HG03460 (cell line): ENCODE results near the gene RGS19.
"Not testable (repeated sequence)": the region's sequence is repeated elsewhere in the genome, so short reads cannot be mapped to it uniquely, and the experiment has no call there.

Experiments
- ATAC-seq: cut with Tn5 transposase; IDR thresholded peaks from one replicate; pipeline ENCODE4 v1.9.1; 2021; ENCODE audit not compliant: unreplicated experiment

RGS19 gene

DNA sequence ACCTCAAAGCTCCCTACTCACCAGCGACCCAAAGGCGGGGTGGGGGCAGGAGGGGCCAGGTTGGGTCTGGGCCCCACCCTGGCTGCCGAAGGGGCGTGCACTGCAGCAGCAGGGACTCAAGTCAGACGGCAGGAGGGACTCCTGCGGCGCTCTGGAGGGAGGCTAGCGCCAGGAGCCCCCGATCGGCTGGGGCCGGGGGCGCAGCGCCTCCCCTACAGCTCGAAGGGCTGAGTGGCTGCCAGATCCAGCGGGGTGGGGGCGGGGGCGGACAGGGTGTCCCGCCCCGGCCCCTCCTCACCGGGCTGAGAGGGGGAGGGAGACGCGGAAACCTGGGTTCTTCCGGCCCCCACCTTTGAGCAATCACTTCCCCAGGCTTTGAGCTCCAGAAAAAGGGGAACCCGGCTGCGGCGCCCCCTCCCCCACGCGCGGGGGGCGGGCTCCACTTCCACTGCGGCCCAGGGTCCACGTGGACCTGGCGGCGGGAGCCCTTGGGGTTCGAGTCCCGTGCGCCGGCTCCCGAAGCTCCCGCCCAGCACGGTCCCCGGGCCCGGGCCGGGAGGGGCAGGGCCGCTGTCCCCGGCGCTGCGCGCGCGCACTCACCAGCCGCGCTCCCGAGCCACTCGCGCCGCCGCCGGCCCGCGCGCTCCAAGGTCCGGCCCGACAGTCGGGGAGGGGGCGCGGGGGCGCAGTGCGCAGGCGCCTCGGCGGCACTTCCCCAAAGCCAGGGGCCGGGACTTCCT lies at the start of gene RGS19:
Gene RGS19 (minus strand): TSS at position 246 of the 740 bp plus-strand sequence. CDS start 2,632 bp downstream, outside the sequence.
- ATAC-seq, result no peak

GRCh38 chr20:64123517-64123916 lies 44.2 kb upstream of the RGS19 start:
- ATAC-seq, result not testable (repeated sequence)

- not testable (repeated sequence) for ATAC-seq
Measured at GRCh38 chr20:64122927-64123326, 43.6 kb upstream of the RGS19 start.

DNA sequence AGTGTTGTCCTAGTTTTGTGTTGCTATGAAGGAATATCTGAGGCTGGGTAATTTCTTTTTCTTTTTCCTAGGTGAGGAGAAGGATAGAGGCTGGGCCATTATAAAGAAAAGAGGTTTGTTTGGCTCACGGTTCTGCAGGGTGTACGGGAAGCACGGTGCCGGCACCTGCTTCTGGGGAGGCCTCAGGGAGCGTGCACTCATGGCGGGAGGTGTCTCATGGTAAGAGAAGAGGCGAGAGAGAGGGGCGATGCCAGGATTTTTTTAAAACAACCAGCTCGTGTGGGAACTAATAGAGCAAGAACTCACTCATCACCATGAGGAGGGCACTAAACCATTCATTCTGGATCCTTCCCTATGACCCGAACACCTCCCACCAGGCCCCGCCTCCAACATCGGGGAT lies 42.3 kb upstream of the RGS19 start:
- ATAC-seq, result no peak

DNA sequence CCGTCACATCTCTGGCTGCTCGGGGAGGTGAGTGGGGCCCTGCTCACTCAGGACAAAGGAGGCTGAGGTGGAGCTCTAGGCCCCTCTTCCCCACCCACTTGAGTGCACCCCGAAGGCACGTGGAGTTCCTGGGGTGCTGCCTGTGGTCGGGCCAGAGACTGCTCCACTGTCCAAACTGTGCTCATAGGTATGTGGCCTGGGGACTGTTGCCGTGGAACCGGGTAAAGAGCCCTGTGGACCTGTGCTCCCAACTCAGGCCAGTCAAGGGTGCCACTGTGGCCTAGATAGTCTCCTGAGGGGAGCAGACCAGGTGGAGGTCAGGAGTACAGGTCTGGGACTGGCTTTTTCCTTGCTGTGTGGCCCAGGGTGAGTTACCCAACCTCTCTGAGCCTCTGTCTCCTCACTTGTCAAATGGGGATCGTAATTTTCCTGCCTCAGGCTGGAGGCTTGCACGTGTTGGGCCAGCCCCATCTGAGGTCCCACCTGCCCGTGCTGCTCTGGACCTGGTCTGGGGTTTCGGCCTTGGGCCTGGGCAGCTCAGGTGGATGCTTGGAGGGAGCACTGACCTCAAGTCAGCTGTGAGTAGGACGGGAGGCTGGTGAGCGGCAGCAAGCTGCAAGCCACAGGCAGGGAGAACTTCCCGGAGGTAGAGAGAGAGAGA lies 40.5 kb upstream of the RGS19 start:
- ATAC-seq, result no peak

DNA sequence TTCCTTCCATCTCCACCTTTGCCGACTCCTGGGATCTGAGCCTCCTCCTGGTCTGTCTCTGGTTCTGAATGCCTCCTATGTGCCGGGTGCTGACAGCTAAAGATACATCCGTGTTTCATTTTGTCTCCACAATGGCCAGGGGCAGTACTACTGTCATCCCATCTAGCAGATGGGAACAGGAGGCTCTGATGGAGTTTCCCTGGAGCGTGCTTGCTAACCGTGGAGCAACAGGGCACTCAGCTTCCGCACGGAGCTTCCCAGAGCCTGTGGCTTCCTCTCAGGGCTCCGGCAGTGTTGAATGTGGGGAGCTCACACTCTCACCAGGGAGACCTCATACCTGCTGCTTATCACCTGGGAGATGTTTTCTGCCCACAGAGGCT lies 40.0 kb upstream of the RGS19 start:
- no peak for ATAC-seq

DNA sequence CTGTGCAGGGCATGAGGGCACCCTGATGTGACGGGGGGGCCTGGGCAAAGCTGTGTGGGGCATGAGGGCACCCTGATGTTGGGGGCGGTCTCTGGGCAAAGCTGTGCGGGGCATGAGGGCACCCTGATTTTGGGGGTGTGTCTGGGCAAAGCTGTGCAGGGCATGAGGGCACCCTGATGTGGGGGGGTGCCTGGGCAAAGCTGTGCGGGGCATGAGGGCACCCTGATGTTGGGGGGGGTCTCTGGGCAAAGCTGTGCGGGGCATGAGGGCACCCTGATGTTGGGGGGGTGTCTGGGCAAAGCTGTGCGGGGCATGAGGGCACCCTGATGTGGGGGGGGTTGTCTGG lies 38.1 kb upstream of the RGS19 start:
- not testable (repeated sequence) for ATAC-seq

- no peak for ATAC-seq
Measured at GRCh38 chr20:64116541-64117431, 37.5 kb upstream of the RGS19 start.

- no peak for ATAC-seq
Measured at GRCh38 chr20:64116016-64116415, 36.7 kb upstream of the RGS19 start.

DNA sequence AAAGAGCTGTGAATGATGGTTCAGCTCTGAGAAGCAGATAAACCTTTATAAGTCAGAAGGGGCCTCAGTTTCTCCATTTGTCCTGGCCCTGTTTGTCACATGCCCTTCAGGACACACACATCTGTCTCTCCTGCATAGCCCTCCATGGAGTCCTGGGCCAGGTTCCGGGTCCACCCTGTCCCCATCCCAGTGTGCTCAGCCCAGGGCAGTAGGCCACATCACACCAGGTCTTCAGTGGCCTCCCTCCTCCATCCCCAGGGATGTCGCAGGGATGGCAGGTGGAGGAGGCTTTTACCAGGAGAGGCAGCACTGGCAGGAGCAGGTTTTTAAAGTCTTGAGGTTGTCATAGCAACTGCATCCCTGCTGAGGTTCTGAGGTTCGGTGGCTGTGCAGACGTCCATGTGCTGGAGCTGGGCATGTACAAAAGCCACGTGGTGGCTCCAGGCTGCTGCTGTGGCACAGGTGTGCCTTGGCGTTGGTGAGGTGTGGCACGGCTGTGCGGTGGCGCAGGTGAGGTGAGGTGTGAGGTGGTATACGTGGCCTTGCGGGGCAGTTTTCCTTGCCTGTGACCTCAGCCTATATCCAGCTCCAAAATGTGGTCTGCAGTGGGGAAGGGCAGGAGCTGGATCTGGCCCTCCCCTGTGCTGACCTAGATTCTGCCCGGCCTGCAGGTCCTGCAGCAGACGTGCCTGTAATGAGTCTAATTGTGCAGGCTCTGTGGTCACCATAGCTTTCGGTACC lies 36.0 kb upstream of the RGS19 start:
- ATAC-seq, result no peak

GRCh38 chr20:64114356-64114971 lies 35.1 kb upstream of the RGS19 start:
- no peak for ATAC-seq

GRCh38 chr20:64113796-64114355 lies 34.6 kb upstream of the RGS19 start:
- no peak for ATAC-seq

DNA sequence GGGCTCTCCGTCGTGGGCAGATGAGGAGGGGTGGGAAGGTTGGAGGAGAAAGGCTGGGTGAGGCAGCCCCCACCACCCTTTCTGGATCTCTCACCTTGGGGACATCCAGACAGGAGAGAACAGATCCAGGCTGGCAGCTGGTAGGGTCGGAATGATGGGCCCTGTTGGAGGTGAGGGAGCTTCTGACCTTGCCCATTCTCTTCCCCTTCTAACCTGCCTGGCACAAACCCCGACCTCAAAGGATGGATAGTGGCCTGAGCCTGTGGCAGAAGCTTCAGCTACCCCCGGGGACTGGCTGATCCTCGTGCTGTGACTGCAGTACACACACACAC lies 34.1 kb upstream of the RGS19 start:
- ATAC-seq, result no peak

DNA sequence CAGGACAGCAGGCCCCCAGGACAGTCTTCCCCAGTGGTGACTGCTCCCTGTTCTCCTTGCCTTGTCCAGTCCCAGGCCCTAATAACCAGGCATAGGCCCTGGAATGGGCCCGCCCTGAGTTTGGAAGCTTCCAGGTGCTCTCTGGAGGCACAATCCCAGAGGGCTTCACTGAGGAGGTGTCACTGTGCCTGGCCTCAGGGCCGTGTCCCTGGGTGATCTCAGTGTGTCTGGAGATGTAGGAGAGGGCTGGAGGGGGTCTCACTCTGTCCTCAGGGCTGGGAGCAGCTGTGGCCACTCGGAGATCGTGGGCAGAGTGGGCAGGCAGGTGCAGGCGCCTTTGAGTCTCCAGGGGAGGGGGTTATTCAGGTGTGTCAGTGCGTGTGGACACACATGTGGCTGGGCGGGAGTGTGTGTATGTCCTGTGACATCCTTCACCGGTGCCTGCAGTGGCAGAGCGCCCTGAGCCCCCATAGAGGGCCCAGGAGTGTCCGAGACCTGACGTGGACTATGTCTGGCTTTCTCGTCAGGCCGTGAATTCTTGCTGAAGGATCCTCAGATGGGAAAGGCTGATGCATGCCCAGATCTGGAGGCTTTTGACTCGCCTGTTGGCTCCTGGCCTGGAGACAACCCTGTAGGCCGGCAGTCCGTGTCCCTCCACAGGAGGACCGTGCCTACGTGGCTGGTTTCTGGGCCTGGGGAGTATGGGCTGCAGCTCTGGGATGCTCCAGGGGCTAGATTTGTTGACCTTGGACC lies 33.5 kb upstream of the RGS19 start:
- ATAC-seq, result no peak

- no peak for ATAC-seq
Measured at GRCh38 chr20:64111841-64112641, 32.7 kb upstream of the RGS19 start.

DNA sequence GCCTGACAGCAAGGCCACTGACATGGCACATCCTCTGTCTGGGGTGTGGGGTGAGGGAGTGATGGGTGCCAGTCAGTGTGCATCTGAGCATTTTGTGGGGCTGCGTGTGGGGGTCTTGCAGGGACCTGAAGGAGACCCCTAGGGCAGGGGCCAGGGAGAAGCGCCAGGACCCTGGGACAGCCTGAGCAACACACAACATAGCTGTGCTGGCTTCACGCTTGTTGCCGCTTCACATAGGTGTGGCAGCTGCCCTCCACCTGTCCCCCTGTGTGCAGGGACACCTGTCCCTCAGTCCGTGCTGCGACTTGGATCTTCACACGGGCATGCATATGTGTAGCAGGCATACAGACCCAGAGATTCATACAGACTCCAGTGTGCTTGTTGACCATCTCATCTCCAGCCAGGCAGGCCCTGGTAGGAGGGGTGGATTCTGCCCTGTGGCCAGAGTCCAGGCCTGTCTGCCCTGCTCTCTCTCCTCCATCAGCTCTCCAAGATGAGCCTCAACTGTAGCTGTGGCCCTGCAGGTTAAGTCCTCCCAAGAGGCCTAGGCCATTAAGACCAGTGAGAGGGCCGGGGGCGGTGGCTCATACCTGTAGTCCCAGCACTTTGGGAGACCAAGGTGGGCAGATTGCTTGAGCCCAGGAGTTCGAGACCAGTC lies 31.2 kb upstream of the RGS19 start:
- no peak for ATAC-seq

- ATAC-seq, result no peak
Measured at GRCh38 chr20:64109831-64110391, 30.6 kb upstream of the RGS19 start.
